GM12873 (cell line): ENCODE data around the gene CAVIN2.

Experiments
- TF ChIP-seq, protein P1 (sequence below): IDR thresholded peaks from 2 replicates; pipeline ENCODE4 v1.5.1; 2012; ENCODE audit warnings: low read depth, mild to moderate bottlenecking, moderate library complexity, low read length, control low read depth; ENCODE audit not compliant: insufficient read depth; ENCODE audit errors: missing control alignments

Gene CAVIN2

DNA sequence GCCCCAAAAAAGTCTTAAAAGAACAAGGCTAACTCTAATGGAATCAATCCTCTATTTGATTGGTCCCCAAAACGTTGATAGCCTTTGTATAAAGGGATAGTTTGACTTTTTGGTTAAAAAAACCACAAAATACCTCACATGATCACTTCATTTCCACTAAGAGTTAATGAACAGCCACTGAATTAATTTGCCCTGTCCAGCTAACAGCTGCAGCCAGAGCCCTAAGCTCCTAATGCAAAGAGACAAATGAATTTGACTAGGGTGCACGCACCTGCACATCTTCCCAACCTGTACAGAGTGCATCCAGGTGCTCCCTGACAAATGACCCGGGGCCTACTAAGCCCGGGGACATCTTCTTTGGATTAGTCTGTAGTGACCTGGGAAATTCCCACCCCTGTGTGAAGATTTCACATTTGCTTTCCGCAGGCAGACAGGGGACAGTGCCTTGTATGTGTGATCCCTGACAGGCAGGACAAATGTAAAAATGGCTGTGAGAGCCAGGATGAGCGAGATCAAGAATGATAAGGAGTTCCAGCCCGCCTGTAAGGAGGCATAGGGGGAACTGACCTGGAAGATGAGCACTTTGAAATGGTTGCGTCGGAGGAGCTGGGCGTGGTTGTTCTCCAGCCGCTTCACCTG is 893 bp downstream of the CAVIN2 start:
- TF ChIP-seq, protein P1, sequence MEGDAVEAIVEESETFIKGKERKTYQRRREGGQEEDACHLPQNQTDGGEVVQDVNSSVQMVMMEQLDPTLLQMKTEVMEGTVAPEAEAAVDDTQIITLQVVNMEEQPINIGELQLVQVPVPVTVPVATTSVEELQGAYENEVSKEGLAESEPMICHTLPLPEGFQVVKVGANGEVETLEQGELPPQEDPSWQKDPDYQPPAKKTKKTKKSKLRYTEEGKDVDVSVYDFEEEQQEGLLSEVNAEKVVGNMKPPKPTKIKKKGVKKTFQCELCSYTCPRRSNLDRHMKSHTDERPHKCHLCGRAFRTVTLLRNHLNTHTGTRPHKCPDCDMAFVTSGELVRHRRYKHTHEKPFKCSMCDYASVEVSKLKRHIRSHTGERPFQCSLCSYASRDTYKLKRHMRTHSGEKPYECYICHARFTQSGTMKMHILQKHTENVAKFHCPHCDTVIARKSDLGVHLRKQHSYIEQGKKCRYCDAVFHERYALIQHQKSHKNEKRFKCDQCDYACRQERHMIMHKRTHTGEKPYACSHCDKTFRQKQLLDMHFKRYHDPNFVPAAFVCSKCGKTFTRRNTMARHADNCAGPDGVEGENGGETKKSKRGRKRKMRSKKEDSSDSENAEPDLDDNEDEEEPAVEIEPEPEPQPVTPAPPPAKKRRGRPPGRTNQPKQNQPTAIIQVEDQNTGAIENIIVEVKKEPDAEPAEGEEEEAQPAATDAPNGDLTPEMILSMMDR = no peak

DNA sequence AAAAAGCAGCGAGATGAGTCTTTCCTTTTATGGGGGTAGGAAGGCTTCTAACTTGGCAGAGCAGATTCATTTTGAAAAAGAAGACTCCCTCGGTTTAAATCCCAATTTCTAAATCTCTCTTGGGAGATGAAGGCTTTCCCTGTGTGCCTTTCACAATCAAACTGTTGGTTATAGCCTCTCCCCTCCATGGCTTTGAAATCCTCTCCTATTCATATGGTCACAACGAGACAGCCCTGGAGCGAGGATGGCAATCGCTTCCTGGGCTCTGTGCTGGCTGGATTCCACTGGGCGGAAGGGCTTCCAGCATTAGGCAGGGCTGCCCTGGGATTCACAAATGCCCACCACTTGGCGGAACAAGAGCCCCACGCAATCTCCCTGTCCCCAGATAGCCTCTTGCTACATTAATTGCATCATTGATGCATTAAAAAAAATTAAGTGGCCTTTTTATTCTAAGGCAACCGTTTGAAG is 1.6 kb downstream of the CAVIN2 start:
- TF ChIP-seq, protein P1 = no peak

DNA sequence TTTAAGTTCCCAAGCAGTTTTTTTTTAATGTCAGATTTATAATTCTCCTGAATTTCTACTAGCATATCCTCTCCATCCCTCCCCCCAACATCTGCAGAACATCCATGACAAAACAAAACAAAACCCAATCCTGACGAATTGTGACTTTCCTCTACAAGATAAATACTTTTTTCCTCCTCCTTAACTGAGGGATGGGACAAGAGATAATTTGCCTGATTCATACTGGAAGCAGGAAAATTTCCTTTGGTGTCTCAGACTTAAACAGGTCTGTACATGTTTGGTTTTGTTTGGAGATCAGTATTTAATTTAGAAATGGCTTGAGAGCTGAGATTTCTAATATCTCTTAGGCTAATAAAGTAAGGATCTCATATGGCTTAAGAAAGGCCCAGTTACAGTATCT is 2.2 kb downstream of the CAVIN2 start:
- TF ChIP-seq, protein P1 = no peak

DNA sequence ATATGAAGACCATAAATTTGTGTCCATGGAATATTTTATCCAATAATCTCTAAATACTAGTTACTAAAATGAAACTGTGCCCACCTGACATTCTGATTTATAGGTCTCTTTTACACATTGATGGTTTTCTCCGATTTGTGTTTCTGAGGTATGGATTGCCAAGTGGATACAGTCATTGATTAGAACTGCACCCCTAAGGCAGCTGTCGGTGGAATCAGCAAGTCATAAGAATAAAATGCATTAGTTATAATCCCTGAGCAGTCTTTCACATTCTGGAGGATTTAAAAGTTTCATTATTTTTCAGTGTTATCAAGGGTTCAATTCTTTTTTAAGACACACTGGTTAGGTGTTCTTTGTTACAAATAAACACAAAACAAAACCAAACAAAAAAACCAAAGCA is 6.0 kb downstream of the CAVIN2 start:
- TF ChIP-seq, protein P1 = no peak

DNA sequence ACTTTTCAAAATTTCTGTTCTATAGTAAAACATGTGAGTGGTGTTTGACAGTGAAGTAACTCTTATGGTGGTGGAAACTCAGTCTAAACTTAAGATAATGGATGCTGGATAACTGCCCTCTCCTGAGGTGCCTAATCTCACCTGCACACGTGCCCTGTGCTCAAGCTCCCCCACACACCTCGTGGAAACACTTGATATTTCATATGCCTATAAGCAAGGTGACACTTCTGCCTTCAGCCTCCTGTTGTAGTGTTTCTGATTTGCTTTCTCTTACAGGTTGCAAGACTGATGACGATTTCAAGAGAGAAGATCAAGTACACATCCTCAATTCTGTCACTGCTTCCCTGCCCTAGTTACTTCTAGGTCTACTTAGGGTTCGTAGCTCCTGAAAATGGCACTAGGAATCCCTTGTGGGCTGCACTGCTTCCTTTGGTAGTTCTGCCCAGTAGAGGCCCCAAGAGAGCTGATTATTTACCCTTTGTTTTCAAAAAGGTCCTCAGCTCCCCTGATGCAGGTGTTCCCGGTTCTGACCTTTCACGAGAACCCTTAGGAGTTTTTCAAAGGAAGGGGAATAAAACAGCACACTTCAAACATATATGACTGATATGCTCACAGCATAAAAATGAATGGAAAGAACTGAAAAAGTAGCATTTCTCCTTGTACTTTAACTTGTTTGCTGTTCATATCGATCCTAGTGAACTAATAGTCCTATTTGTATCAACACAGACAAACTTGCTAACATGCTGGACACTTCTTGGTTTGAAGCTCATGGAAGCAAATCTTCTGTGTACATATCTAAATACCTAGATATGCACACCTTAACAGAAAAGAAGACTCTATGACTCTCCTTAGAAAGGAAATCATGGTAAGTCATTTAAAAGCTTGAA is 6.7 kb downstream of the CAVIN2 start:
- TF ChIP-seq, protein P1 = no peak

DNA sequence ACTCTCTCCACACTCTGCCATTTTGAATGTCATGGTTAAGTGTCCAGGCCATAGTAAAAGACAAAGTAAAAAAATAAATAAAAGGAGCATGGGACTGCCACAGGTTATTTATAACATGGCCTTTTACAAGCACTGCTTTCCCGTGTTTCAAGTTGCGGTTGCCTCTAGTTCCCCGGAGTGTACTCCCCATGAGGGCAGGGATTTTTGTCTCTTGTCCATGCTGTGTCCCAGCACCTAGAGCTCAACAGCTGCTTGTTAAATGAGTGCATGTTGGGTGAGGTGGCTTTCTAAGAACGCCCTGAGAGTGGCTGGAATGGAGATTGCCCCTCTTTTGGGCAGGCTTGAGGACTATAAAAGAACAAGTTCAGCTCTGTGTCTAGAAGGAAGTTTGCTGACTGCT is 8.4 kb downstream of the CAVIN2 start:
- TF ChIP-seq, protein P1 = no peak
